ENCODE data around the gene SENP8. TPM values are rescaled to one million over a fixed set of nuclear protein-coding genes. Genes with fewer than 3 reads are reported as not detected.
A peak's percentile ranks its signal among the peaks of the same experiment; 100 is the strongest.
"Not testable (repeated sequence)": the region's sequence is repeated elsewhere in the genome, so short reads cannot be mapped to it uniquely, and the experiment has no call there.

The SENP8 gene
- polyA plus RNA-seq (ENCODE audit: insufficient read length), result 6.8 TPM
- long read RNA-seq, donor 1, full-length matches to known transcripts, result 5 of 5 reads
- long read RNA-seq, donor 1, partial matches to known transcripts, result 0 of 5 reads
- long read RNA-seq, donor 1, other reads (novel, unspliced or antisense), result 0 of 5 reads
- long read RNA-seq, donor 2, full-length matches to known transcripts, result 1 of 1 reads
- long read RNA-seq, donor 2, partial matches to known transcripts, result 0 of 1 reads
- long read RNA-seq, donor 2, other reads (novel, unspliced or antisense), result 0 of 1 reads
- long read RNA-seq, donor 3, full-length matches to known transcripts, result 5 of 5 reads
- long read RNA-seq, donor 3, partial matches to known transcripts, result 0 of 5 reads
- long read RNA-seq, donor 3, other reads (novel, unspliced or antisense), result 0 of 5 reads
- long read RNA-seq, donor 4, result 0 reads
- long read RNA-seq, donor 5, full-length matches to known transcripts, result 7 of 7 reads
- long read RNA-seq, donor 5, partial matches to known transcripts, result 0 of 7 reads
- long read RNA-seq, donor 5, other reads (novel, unspliced or antisense), result 0 of 7 reads
- long read RNA-seq, donor 6, full-length matches to known transcripts, result 6 of 6 reads
- long read RNA-seq, donor 6, partial matches to known transcripts, result 0 of 6 reads
- long read RNA-seq, donor 6, other reads (novel, unspliced or antisense), result 0 of 6 reads
- long read RNA-seq, donor 7, full-length matches to known transcripts, result 7 of 7 reads
- long read RNA-seq, donor 7, partial matches to known transcripts, result 0 of 7 reads
- long read RNA-seq, donor 7, other reads (novel, unspliced or antisense), result 0 of 7 reads
- long read RNA-seq, donor 8, full-length matches to known transcripts, result 2 of 2 reads
- long read RNA-seq, donor 8, partial matches to known transcripts, result 0 of 2 reads
- long read RNA-seq, donor 8, other reads (novel, unspliced or antisense), result 0 of 2 reads

GRCh38 chr15:72118017-72118978 lies at the start of gene SENP8, which contains the start of gene MYO9A:
TSS of gene SENP8 (plus strand) at chr15:72118403. CDS start at chr15:72139624, 21,221 bp downstream.
TSS of gene MYO9A (minus strand) at chr15:72118150. CDS start at chr15:72046563, 71,587 bp downstream.
- DNase-seq, result peak; percentile 98

- no peak for DNase-seq
These were observed 49.3 kb upstream of the SENP8 start for GRCh38 chr15:72068856-72069255.

DNA sequence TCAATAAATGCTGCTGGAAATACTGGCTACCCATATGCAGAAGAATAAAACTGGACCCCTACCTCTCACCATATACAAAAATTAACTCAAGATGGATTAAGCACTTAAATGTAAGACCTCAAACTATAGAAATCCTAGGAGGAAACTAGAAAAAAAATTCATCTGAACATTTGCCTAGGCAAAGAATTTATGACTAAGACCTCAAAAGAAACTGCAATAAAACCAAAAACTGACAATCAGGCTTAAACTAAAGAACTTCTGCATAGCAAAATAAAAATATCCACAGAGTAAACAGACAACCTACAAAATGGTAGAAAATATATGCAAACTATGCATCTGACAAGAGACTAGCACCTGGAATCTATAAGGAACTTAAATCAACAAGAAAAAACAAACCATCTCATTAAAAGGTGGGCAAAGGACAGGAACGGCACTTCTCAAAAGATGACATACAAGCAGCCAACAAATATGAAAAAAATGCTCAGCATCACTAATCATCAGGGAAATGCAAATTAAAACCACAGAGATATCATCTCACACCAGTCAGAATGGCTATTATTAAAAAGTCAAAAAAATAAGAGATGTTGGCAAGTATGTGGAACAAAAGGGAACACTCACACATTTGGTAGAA lies 47.3 kb upstream of the SENP8 start:
- DNase-seq, result no peak

DNA sequence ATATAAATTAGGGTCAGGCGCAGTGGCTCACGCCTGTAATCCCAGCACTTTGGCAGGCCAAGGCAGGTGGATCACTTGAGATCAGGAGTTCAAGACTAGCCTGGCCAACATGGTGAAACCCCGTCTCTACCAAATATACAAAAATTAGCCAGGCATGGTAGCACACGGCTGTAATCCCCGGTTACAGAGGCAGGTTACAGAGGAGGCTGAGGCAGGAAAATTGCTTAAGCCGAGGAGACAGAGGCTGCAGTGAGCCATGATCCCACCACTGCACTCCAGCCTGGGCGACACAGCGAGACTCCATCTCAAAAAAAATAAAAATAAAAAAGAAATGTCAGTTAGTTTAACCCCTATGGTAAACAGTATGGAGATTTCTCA lies 46.8 kb upstream of the SENP8 start:
- not testable (repeated sequence) for DNase-seq

GRCh38 chr15:72074335-72075060 lies 43.7 kb upstream of the SENP8 start:
- DNase-seq, result peak; percentile 6

DNA sequence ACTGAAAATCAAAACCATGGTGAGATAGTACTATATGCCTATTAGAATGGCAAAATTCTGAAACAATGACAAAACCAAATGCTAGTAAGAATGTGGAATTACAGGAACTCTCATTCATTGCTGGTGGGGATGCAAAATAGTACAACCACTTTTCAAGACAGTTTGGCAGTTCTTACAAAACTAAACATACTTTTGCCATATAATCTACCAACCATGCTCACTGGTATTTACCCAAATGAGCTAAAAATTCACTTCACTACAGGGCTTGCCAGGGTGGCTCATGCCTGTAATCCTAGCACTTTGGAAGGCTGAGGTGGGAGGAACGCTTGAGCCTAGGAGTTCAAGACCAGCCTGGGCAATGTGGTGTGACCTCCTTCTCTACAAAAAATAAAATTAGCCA lies 40.3 kb upstream of the SENP8 start:
- DNase-seq, result no peak

GRCh38 chr15:72078887-72079286 lies 39.3 kb upstream of the SENP8 start:
- DNase-seq, result no peak

DNA sequence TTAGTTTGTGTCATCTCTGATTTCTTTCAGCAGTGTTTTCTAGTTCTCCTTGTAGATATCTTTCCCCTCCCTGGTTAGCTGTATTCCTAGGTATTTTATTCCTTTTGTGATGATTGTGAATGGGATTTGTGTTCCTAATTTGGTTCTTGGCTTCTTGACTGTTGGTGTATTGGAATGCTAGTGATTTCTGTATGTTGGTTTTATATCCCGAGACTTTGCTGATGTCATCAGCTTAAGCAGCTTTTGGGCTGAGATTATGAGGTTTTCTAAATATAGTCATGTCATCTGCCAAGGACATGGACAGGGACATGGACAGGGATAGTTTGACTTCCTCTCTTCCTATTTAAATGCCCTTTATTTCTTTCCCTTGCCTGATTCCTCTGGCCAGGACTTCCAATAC lies 36.0 kb upstream of the SENP8 start:
- no peak for DNase-seq

DNA sequence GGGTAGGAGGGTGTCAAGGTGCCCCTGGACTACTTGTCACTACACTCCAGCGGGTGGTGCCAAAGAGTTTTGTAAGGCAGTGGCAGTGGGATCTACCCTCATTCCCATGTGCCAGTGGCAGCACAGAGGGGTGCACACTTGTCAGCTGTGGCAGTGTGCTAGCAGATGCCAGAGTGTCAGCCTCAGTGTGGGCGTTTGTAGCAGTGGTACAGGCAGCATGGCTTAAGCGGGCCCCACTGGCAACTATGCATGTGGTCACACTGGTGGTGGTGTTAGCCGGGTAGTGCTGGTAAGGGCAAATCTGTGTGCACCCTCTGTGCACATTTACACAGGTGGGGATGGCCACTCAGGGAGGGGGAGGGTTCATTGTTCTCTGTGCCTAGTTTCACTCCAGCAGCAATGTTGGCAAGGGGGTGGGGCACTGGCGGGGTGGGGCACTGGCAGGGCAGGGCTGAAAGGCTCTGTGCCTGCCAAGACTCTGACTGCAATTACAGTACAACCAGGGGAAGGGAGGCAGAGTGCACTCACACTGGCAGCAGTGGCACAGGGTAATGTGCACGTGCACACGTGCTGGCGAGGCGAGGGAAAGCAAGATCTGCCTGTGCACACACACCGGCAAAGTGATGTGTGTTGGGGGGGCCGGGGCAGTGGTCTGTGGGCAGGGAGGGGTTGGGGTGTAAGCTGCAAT lies 32.0 kb upstream of the SENP8 start:
- DNase-seq, result no peak

DNA sequence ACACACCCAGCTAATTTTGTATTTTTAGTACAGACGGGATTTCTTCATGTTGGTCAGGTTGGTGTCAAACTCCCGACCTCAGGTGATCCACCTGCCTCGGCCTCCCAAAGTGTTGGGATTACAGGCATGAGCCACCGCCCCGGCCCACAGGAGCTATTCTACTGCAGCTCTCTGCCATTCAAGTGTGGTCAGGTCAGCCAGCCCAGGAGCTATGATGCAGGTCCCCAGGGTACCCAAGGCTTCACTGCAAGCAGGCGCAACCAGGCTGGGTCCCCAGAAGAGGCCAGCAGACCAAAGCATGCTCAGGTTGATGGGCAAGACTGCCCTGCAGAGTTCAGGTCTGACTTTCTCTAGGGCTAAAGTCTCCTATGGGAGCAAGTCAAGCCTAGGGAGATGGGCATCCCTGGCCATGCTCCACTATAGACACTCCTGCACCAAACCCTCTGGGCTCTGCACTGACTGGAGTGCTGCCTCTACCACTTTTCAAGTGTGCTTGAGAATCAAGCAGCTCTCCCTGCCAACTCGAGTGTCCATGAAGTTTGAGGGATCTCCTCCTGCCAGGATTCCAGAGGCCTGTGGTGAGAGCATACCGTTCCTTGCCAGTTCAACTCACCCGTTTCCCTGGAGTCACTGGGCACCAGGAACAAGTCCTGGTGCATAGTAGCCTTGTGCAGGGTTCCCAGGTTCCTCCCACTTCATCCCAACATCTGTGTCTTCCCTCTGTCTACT lies 31.1 kb upstream of the SENP8 start:
- DNase-seq, result no peak

DNA sequence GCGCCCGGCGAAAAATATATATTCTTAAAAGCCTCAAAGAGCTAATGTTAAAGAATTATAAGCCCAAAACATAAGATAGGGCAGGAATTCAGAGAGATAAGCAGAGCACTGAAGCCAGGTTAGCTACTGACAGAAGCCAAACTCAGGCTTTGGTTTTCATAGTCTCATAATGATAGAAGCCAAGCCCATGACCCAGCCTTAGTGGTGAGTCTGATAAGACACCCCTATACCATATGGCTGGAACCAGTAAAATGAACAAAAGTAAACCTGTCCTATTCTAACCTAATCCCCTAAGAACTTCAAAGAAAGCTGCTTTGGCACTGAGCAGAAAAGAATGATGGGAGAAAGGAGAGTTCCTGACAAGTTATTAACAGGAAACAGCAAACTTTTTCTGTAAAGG lies 26.2 kb upstream of the SENP8 start:
- DNase-seq, result no peak

GRCh38 chr15:72092691-72093090 lies 25.5 kb upstream of the SENP8 start:
- no peak for DNase-seq

- no peak for DNase-seq
These were observed 21.4 kb upstream of the SENP8 start for GRCh38 chr15:72096796-72097195.

- DNase-seq, result no peak
These were observed 20.2 kb upstream of the SENP8 start for GRCh38 chr15:72098040-72098439.

DNA sequence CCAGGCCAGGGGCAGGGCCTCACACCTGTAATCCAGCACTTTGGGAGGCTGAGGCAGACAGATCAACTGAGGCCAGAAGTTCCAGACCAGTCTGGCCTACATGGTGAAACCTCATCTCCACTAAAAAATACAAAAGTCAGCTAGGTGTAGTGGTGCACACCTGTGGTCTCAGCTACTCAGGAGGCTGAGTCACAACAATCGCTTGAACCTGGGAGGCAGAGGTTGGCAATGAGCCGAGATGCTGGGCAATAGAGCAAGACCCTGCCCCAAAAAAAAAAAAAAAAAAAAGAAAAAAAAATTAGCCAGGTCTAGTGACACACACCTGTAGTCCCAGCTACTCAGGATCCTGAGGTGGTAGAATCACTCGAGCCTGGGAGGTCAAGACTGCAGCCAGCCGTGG lies 19.0 kb upstream of the SENP8 start:
- no peak for DNase-seq

DNA sequence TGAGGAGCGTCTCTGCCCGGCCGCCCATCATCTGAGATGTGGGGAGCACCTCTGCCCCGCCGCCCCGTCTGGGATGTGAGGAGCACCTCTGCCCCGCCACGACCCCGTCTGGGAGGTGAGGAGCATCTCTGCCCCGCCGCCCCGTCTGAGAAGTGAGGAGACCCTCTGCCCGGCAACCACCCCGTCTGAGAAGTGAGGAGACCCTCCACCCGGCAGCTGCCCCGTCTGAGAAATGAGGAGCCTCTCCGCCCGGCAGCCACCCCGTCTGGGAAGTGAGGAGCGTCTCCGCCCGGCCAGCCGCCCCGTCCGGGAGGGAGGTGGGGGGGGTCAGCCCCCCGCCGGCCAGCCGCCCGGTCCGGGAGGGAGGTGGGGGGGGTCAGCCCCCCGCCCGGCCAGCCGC lies 17.7 kb upstream of the SENP8 start:
- DNase-seq, result not testable (repeated sequence)

- no peak for DNase-seq
These were observed 13.1 kb upstream of the SENP8 start for GRCh38 chr15:72105111-72105510.

DNA sequence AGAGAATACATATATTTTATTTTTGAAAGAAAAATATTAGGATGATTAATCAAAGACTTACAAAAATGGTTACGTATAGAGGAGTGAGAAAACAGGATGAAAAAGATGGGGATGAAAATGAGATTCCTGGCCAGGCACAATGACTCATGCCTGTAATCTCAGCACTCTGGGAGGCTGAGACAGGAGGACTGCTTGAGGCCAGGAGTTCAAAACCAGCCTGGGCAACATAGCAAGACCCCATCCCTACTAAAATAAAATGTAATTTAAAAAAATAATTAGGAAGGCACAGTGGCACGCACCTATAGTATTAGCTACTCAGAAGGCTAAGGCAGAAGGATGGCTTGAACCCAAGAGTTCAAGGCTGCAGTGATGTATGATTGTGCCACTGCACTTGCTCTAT lies 12.1 kb upstream of the SENP8 start:
- DNase-seq, result no peak

DNA sequence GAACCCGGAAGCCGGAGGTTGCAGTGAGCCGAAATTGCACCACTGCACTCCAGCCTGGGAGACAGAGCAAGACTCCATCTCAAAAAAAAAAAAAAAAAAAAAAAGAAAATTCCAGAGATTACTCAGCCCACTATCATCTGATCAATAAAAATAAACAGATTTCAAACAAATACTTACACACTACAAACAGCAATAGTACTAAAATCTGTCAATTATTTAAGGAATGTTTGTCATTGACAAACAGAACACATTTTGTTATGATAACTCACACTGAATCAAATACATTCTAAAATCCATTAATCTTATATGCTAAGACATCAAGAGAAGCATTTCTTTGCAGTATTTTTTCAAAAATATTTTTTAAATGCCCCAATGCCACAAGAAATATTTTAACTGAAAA lies 7.8 kb upstream of the SENP8 start:
- no peak for DNase-seq

Measured in left kidney (tissue), 8 donors.